Measurements from ENCODE around the gene KLF15. TPM values are rescaled to one million over a fixed set of nuclear protein-coding genes. Genes with fewer than 3 reads are reported as not detected.

The KLF15 gene
- total RNA-seq, 1 donor from 2014 or later = 1.7 TPM

GRCh38 chr3:126389112-126389793 is 32.0 kb upstream of the KLF15 start:
- DNase-seq (ENCODE audit: low spot score) = peak; percentile 78

GRCh38 chr3:126381966-126382365 is 24.8 kb upstream of the KLF15 start:
- no peak for DNase-seq (ENCODE audit: low spot score)

- no peak for DNase-seq (ENCODE audit: low spot score)
Measured at GRCh38 chr3:126380011-126380768, 23.0 kb upstream of the KLF15 start.

GRCh38 chr3:126378341-126378751 is 21.1 kb upstream of the KLF15 start:
- DNase-seq (ENCODE audit: low spot score) = no peak

GRCh38 chr3:126377211-126377610 is 20.0 kb upstream of the KLF15 start:
- no peak for DNase-seq (ENCODE audit: low spot score)

- peak; percentile 29 for DNase-seq (ENCODE audit: low spot score)
Measured at GRCh38 chr3:126376444-126376843, 19.2 kb upstream of the KLF15 start.

- no peak for DNase-seq (ENCODE audit: low spot score)
Measured at GRCh38 chr3:126375835-126376331, 18.7 kb upstream of the KLF15 start.

- DNase-seq (ENCODE audit: low spot score) = peak; percentile 17
Measured at GRCh38 chr3:126373682-126374601, 16.7 kb upstream of the KLF15 start.

GRCh38 chr3:126373146-126373613 is 16.0 kb upstream of the KLF15 start:
- no peak for DNase-seq (ENCODE audit: low spot score)

GRCh38 chr3:126372413-126373145 is 15.4 kb upstream of the KLF15 start:
- DNase-seq (ENCODE audit: low spot score) = no peak

GRCh38 chr3:126371096-126371705 is 14.0 kb upstream of the KLF15 start:
- no peak for DNase-seq (ENCODE audit: low spot score)

GRCh38 chr3:126370606-126371005 is 13.4 kb upstream of the KLF15 start:
- DNase-seq (ENCODE audit: low spot score) = no peak

- DNase-seq (ENCODE audit: low spot score) = no peak
Measured at GRCh38 chr3:126370055-126370454, 12.8 kb upstream of the KLF15 start.

- DNase-seq (ENCODE audit: low spot score) = no peak
Measured at GRCh38 chr3:126369490-126369889, 12.3 kb upstream of the KLF15 start.

GRCh38 chr3:126367316-126367805 is 10.2 kb upstream of the KLF15 start:
- DNase-seq (ENCODE audit: low spot score) = no peak

GRCh38 chr3:126365351-126366277 is 8.4 kb upstream of the KLF15 start:
- DNase-seq (ENCODE audit: low spot score) = no peak

- no peak for DNase-seq (ENCODE audit: low spot score)
Measured at GRCh38 chr3:126364731-126365301, 7.6 kb upstream of the KLF15 start.

GRCh38 chr3:126364130-126364695 is 7.0 kb upstream of the KLF15 start:
- no peak for DNase-seq (ENCODE audit: low spot score)

- no peak for DNase-seq (ENCODE audit: low spot score)
Measured at GRCh38 chr3:126361211-126361610, 4.0 kb upstream of the KLF15 start.
